Posterior cingulate gyrus (tissue), 11 donors: ENCODE data around the gene TUBGCP2.
"Not testable (repeated sequence)": the region's sequence is repeated elsewhere in the genome, so short reads cannot be mapped to it uniquely, and the experiment has no call there.

Source experiments
- DNase-seq, 10 donors: peaks; one replicate each; pipeline versions ENCODE4 v3.0.0 to v3.0.0-alpha.2; 2020 to 2021; ENCODE audit warnings: mixed read lengths in 3 of 10
- intact Hi-C: fragments of 100-400 bp; cut with DNase I; formaldehyde crosslinking; loops from one replicate; pipeline ENCODE4 v1.15.1; 2023

TUBGCP2 gene

DNA sequence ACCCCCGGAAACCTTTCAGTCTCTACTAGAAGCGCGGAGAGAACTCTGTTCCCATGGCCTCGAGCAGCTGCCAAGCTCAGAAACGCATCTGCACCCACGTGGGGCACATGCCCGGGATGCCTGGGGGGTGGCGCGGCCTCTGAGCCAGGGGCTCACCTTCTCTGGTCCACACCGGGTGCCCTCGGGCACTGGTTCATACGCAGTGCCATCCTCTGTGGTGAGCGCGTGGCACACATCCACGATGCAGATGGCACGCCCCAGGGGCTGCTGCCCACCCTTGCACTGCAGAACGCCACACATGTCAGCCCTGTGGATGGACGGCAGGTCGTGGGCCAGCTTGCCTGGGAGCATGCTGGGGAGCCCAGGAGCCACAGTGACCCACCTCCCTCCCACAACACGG is 38.5 kb downstream of the TUBGCP2 start:
- intact Hi-C loops = no loop called here
- DNase-seq = no peak

DNA sequence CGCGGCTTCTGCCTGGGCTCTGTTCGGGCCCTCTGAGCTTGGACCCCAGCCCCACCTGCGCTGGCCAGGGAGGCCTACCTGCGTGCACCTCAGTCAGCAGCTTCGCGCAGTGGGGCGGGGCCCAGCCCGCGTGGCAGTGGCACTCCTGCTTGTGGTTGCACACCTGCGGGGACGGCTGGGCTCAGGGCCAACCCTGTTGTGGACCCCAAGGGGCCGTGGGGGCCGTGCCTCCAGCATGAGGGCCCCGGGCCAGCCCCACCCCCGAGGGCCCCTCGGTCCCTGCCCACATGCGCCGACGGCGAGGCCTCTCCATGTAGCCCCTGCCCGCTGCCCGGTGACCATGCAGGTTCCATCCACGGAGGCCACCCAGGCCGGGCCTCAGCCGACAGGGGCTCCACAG is 39.3 kb downstream of the TUBGCP2 start:
- DNase-seq = no peak
- intact Hi-C loops = no loop called here

DNA sequence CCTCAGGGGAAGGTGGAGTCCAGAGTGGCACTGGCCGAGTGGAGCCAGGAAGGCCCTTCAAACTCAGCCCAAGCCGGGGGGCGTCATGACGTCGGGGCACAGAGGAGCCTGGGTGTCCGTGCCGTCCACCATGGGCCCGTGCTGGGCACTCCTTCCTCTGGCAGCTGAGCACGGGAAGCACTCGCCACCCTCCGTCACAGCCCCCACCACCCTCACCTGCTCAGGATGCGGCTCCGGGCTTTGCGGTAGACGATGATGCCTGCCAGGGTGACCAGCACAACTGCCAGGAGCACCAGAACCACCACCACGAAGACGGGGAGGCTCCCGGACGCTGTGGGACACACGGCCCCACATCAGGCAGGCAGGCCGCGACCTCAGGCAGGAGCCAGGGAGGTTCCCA is 40.1 kb downstream of the TUBGCP2 start:
- DNase-seq = no peak

DNA sequence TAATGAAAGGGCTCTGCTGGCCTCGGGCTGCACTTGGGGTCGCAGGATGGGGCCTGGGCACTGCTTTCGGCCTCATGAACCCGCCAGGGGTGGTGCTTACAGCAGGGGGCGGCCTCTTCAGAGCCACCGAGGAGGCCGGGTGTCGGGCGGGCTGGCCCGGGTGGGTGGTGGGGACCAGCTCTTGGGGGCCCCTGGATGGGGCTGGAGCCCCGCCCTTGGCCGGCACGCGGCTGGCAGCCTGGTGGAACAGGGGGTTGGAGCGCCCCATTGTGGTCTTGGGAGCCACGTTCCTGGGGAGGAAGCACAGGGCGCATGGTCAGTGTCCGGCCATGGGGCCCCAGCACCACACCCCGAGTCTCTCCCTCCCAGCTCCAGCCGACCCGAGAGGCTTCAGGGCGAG is 40.8 kb downstream of the TUBGCP2 start:
- intact Hi-C loops = no loop called here
- DNase-seq = no peak

More for the DNA sequence above, 40.1 kb downstream of the TUBGCP2 start:
- intact Hi-C loops = no loop called here

DNA sequence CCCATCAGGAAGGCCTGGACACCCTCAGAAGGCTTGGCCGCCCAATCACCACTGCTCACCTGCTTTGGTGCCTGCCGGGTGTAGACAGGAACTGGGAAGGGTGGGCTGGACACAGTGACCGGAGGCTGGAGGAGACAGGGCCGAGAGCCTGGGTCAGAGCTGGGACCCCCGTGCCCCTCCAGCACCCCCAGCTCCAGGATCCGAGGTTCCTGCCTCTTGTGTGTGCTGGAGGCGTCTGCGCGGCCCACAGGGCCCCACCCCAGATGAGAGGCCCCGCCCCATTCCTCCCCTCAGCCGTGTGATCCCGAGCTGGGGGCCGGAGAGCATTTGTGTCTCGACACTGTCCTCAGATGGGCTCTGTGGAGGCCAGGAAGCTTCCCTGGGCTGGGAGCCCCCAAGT is 41.4 kb downstream of the TUBGCP2 start:
- intact Hi-C loops = no loop called here
- no peak for DNase-seq

GRCh38 chr10:133266056-133266795 is 42.4 kb downstream of the TUBGCP2 start:
- no peak for DNase-seq
- intact Hi-C loops = no loop called here

GRCh38 chr10:133265052-133265451 is 43.6 kb downstream of the TUBGCP2 start:
- intact Hi-C loops, DNase-seq: not testable (repeated sequence)

DNA sequence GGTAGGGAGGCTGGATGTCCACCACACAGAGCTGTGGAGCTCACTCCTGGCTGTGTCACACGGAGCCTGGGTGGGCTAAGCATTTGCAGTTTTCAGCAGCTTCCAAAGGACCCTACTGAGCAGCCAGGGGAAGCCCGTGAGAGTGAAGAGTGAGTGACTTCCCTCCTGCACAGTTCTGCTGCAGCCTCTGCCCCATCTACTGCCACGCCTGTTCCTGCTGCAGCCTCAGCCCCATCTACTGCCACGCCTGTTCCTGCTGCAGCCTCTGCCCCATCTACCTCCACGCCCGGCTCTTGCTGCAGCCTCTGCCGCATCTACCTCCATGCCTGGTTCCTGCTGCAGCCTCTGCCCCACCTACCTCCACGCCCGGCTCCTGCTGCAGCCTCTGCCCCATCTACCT is 44.2 kb downstream of the TUBGCP2 start:
- no peak for DNase-seq

GRCh38 chr10:133263674-133264073 is 45.0 kb downstream of the TUBGCP2 start:
- no peak for DNase-seq
- intact Hi-C loops = no loop called here

More for the DNA sequence above, 44.2 kb downstream of the TUBGCP2 start:
- intact Hi-C loops = no loop called here

DNA sequence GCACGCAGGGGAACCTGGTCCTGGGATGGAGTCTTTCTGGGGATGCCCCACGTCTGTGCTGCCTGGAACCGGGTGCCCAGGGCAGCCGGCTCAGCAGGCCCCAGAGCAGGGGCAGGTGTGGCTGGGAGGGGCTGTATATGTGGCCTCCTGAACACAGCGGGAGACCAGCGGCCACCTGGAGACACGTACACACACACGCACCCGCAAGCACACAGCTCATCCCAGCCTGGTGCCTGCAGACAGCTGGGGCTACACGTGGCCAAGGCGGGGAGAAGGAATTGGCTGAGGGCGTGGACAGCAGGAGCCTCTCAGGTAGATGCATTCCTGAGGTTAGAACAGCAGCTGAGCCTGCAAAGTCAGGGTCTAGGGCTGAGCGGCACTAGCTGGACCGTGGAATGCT is 46.0 kb downstream of the TUBGCP2 start:
- intact Hi-C loops = no loop called here
- no peak for DNase-seq

GRCh38 chr10:133261726-133262325 is 46.8 kb downstream of the TUBGCP2 start:
- peak; percentile 73 to 98 (median 85) for DNase-seq
- intact Hi-C loops = no loop called here

- DNase-seq = peak in 7 of 10 donors; percentile 24 to 92 (median 29)
- intact Hi-C loops = no loop called here
These were observed 47.6 kb downstream of the TUBGCP2 start for GRCh38 chr10:133260895-133261725.

DNA sequence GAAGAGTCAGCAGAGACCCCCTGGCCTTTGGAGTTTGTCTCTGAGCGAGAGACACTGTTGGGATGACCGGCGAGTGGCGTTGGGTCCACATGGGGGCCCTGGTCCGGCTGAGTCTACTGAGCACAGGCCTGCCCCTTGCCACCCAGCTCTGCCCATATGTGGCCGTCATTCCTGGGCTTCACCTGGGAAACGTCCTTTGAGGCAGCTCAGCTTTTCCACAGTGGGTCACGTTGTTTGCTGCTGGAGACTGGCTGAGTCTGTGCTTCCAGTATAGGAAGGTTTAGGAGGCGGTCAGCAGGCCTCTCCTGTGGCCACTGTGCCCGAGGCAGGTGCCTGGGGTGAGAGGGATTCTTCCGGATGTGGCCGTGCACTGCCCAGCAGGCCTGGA is 49.1 kb downstream of the TUBGCP2 start:
- DNase-seq = no peak
- intact Hi-C loops = no loop called here

DNA sequence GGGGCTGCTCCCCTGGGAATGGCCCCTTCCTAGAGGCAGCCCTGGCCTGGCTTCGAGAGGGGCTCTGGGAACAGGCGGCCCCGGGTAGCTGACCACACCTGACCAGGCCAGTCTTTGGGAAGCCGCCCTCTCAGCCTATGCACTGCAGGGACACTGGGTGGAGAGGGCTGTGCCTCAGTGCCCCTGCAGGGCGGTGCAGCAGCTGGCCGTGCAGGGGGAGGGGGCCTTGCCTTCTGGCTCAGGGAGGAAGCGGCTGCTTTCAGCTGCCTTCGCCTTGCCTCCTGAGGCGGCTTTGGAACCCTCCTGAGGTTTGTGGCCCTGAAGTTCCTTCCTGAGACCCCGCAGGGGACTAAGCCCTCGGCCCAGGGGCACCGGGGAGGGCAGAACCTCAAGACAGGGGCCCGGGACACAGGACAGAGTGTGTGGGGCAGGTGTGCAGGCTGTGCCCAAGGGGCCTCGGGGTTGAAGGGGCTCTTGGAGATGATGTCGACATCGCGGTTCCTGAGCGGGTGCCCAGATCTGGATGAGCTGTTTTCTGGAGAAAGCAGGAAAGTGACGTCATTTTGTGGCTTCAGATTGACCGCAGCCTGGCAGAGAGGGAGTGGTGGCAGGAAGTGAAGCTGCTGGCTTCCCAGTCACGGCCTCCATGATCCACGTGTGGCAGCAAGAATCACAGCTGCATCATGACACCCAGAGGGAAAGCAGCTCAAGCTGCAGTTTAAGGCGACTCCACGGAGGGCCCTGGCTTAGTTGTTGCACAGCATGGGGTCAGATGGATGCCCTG is 49.7 kb downstream of the TUBGCP2 start:
- intact Hi-C loops = no loop called here
- peak in 8 of 10 donors; percentile 25 to 92 (median 56) for DNase-seq

DNA sequence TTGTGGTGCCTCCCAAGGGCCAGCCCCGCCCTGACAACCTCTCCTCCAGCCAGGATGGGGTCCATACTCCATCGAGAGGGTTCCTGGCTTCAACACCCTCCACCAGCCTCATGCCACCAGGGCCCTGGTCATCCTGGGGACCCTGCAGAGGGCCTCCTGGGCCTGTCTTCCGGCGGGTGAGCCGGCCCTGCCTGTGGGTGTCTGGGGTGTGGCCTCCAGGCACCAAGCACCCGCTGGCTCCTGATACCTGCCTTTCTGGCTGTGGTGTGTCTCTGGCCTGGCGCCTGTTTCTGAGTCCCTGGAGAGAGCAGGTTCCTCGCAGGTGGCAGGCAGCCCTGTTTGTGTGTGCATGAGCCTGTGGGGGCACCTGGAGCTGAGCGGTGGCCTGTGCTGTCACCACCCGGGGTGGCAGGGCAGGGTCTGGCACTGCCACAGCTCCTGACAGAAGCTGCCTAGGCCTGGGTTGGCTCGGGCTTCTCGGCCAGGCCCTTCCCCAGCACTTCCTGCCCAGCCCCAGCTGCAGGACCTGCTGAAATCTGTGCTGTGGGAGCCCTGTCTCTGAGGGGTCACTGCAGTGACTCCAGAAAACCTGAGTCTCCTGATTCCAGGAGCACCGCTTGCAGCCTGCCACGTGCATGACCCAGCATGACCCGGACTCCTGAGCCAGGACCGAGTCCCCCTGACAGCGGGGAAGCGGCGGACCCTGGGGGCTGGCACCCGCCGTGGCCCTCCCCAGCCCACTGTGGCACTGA is 50.4 kb downstream of the TUBGCP2 start:
- intact Hi-C loops = no loop called here
- no peak for DNase-seq

GRCh38 chr10:133257489-133258065 is 51.1 kb downstream of the TUBGCP2 start:
- peak in 4 of 10 donors; percentile 32 to 81 (median 36) for DNase-seq
- intact Hi-C loops = no loop called here

DNA sequence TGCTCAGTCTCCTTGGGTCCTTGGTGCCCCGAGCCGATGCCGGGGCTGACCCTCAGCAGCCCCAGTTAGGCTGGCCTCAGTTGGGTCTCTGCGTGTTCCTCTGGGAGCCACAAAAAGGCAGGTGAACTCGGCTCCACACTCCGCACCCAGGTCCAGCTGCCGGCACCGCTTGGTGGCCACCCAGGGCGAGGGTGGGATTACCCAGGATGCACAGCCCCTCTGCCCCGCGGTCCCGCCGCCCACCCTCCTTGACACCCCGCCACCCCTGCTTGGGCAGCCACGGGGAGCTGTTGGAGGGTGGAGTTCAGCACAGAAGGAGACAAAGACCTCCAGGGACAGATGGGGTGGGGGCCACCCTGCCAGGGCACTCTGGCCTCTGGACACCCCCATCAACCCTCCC is 53.3 kb downstream of the TUBGCP2 start:
- no peak for DNase-seq
- intact Hi-C loops = no loop called here

GRCh38 chr10:133254421-133255120 is 54.1 kb downstream of the TUBGCP2 start:
- no peak for DNase-seq
- intact Hi-C loops = no loop called here
